Liver (tissue), 9 donors: Measurements from ENCODE around the gene C1QL4. TPM values are rescaled to one million over a fixed set of nuclear protein-coding genes. Genes with fewer than 3 reads are reported as not detected.

Experiments used
- DNase-seq: peaks from one replicate; pipeline ENCODE4 v3.0.0-alpha.2; 2017; ENCODE audit warnings: low spot score
- H3K27ac ChIP-seq, 2 donors: one replicate each; pipeline ENCODE4 v1.7.0; 2013; ENCODE audit warnings: inconsistent platforms in 2 of 2, low read length in 2 of 2, control low read depth in 1 of 2, low read depth in 1 of 2, mild to moderate bottlenecking in 1 of 2
- H3K27me3 ChIP-seq, 4 donors: one replicate each; pipeline versions ENCODE4 v1.6.1 to v1.7.0; 2013; ENCODE audit warnings: low read length in 3 of 4, inconsistent platforms in 1 of 4, mild to moderate bottlenecking in 1 of 4, moderate library complexity in 1 of 4; ENCODE audit not compliant: control insufficient read depth in 4 of 4, insufficient read depth in 4 of 4
- H3K36me3 ChIP-seq, 4 donors: one replicate each; pipeline versions ENCODE4 v1.6.1 to v1.7.0; 2013; ENCODE audit warnings: low read length in 3 of 4, mild to moderate bottlenecking in 3 of 4, low read depth in 1 of 4, moderate library complexity in 1 of 4; ENCODE audit not compliant: control insufficient read depth in 4 of 4, insufficient read depth in 3 of 4
- H3K4me1 ChIP-seq, 4 donors: one replicate each; pipeline versions ENCODE4 v1.6.1 to v1.7.0; 2013; ENCODE audit warnings: low read length in 3 of 4, mild to moderate bottlenecking in 3 of 4, moderate library complexity in 1 of 4; ENCODE audit not compliant: control insufficient read depth in 4 of 4, insufficient read depth in 4 of 4
- H3K4me3 ChIP-seq, 3 donors: one replicate each; pipeline versions ENCODE4 v1.6.1 to v1.7.0; 2013; ENCODE audit warnings: low read length in 3 of 3, control low read depth in 1 of 3, low read depth in 1 of 3, mild to moderate bottlenecking in 1 of 3
- H3K9ac ChIP-seq, 2 donors: one replicate each; pipeline ENCODE4 v1.7.0; 2013; ENCODE audit warnings: low read length in 2 of 2, mild to moderate bottlenecking in 2 of 2, moderate library complexity in 2 of 2, control low read depth in 1 of 2, low read depth in 1 of 2
- H3K9me3 ChIP-seq, 4 donors: one replicate each; pipeline versions ENCODE4 v1.6.1 to v1.7.0; 2013; ENCODE audit warnings: low read length in 3 of 4; ENCODE audit not compliant: control insufficient read depth in 4 of 4
- ATF3 ChIP-seq: IDR thresholded peaks from 2 replicates; pipeline ENCODE4 v1.6.1; 2016; ENCODE audit warnings: antibody characterized with exemption
- CTCF ChIP-seq: fragments of 150-350 bp; IDR thresholded peaks from 2 replicates; pipeline ENCODE4 v1.5.1; 2017; ENCODE audit warnings: improper control_type of control experiment, low read depth, low read length; ENCODE audit not compliant: missing input control
- EGR1 ChIP-seq, 2 donors: IDR thresholded peaks; 2 replicates each; pipeline ENCODE4 v1.6.1; 2016 to 2018; ENCODE audit warnings: antibody characterized with exemption in 2 of 2, low read depth in 2 of 2
- FOXA1 ChIP-seq: IDR thresholded peaks from 2 replicates; pipeline ENCODE4 v1.6.1; 2016; ENCODE audit warnings: antibody characterized with exemption
- FOXA2 ChIP-seq: IDR thresholded peaks from 2 replicates; pipeline ENCODE4 v1.6.1; 2016; ENCODE audit warnings: antibody characterized with exemption
- GABPA ChIP-seq, 2 donors: IDR thresholded peaks in 1 of 2; conservative IDR thresholded peaks in 1 of 2; 2 replicates each; pipeline ENCODE4 v1.6.1; 2016; ENCODE audit warnings: antibody characterized with exemption in 2 of 2, mild to moderate bottlenecking in 1 of 2, moderate library complexity in 1 of 2
- HNF4A ChIP-seq, 2 donors: conservative IDR thresholded peaks; 2 replicates each; pipeline ENCODE4 v1.6.1; 2016; ENCODE audit warnings: antibody characterized with exemption in 2 of 2, mild to moderate bottlenecking in 2 of 2
- HNF4G ChIP-seq: IDR thresholded peaks from 2 replicates; pipeline ENCODE4 v1.6.1; 2016; ENCODE audit warnings: antibody characterized with exemption
- JUND ChIP-seq, 2 donors: IDR thresholded peaks; 2 replicates each; pipeline ENCODE4 v1.6.1; 2016; ENCODE audit warnings: antibody characterized with exemption in 2 of 2
- NR2F2 ChIP-seq: IDR thresholded peaks from 2 replicates; pipeline ENCODE4 v1.6.1; 2016; ENCODE audit warnings: antibody characterized with exemption
- RAD21 ChIP-seq, 2 donors: IDR thresholded peaks; 2 replicates each; pipeline ENCODE4 v1.6.1; 2016; ENCODE audit warnings: antibody characterized with exemption in 2 of 2, mild to moderate bottlenecking in 2 of 2
- REST ChIP-seq: IDR thresholded peaks from 2 replicates; pipeline ENCODE4 v1.6.1; 2016; ENCODE audit warnings: antibody characterized with exemption, mild to moderate bottlenecking
- RXRA ChIP-seq, 2 donors: IDR thresholded peaks; 2 replicates each; pipeline ENCODE4 v1.6.1; 2017 to 2018; ENCODE audit warnings: antibody characterized with exemption in 2 of 2, mild to moderate bottlenecking in 1 of 2
- SP1 ChIP-seq: IDR thresholded peaks from 2 replicates; pipeline ENCODE4 v1.6.1; 2018; ENCODE audit warnings: antibody characterized with exemption, mild to moderate bottlenecking
- TAF1 ChIP-seq: conservative IDR thresholded peaks from 2 replicates; pipeline ENCODE4 v1.6.1; 2016; ENCODE audit warnings: antibody characterized with exemption, mild to moderate bottlenecking
- YY1 ChIP-seq: IDR thresholded peaks from 2 replicates; pipeline ENCODE4 v1.6.1; 2016; ENCODE audit warnings: antibody characterized with exemption, mild to moderate bottlenecking
- WGBS: extraction: QIAGEN DNeasy Blood & Tissue Kit; methylation state at CpG from one replicate; pipeline ENCODE4 v1.1.7; 2013; 5-methylcytosine and 5-hydroxymethylcytosine counted together
- polyA plus RNA-seq, 2 donors: library from polyadenylated mRNA; stranded (reverse) in 1 of 2; unstranded in 1 of 2; fragments of 200-250 nt in 1 of 2; fragments of >200 nt in 1 of 2; fragmentation: Nextera tagmentation in 1 of 2; extraction: Ambion mirVana in 1 of 2; gene quantifications; one replicate each; pipeline versions ENCODE4 v1.2.1 to v1.2.3, GENCODE V29; 2013 to 2015
- total RNA-seq, 2 donors: library from RNA; depleted of rRNA; stranded (reverse); fragments of >200 nt; gene quantifications; one replicate each; pipeline ENCODE4 v1.2.3, GENCODE V29; 2014
- TF ChIP-seq, protein P1 (sequence below): IDR thresholded peaks from 2 replicates; pipeline ENCODE4 v1.6.1; 2016; ENCODE audit warnings: antibody characterized with exemption
- TF ChIP-seq, protein P2 (sequence below): IDR thresholded peaks from 2 replicates; pipeline ENCODE4 v1.6.1; 2016; ENCODE audit warnings: antibody characterized with exemption
- donor health status: healthy.
- donor health status: healthy.
- donor health status: healthy.
- donor health status: healthy.
- donor health status: healthy.

Gene C1QL4
- total and polyA plus RNA-seq, 4 donors = not detected

DNA sequence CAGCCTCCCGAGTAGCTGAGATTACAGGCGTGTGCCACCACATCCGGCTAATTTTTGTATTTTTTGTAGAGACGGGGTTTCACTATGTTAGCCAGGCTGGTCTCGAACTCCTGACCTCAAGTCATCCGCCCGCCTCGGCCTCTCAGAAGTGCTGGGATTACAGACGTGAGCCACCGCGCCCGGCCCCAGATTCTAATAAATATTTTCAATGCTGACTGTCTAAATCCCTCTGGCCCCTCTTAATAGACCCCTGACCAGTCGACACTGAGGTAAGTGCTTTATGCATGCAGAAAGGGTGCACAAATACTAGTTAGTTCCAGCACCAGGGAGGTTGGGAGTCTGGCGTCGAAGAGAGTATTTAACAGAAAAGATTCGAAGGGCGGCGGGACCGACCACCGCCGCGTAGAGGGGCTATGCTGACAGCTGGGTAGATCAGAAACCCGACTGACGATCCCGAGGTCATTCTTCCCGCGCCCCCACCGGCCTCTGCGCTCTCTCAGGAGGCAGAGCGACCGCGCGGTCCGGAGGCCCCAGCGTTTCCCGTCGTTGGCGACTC is 29.2 kb upstream of the C1QL4 start:
- H3K9ac ChIP-seq = peak overlapping the region; percentile 86 to 89
- no peak for DNase-seq
- no peaks in the 10 kb centered on the region for H3K9me3 ChIP-seq
- peak overlapping the region; percentile 69 to 93 (median 85) for H3K4me3 ChIP-seq
- H3K4me1 ChIP-seq = peaks cover 2 to 15% (median 5%) of the 10 kb centered on the region in 4 donors
- TF ChIP-seq SP1 (no peak), HNF4A (conservative IDR thresholded peaks at IDR 0.05) (no peak), FOXA1 (no peak), NR2F2 (no peak), CTCF (no peak), TAF1 (no peak), YY1 (no peak), GABPA (IDR thresholded peaks at IDR 0.05 in 1 of 2, conservative IDR thresholded peaks at IDR 0.05 in 1 of 2) (no peak), EGR1 (IDR thresholded peaks at IDR 0.05; ENCODE audit: low read depth in 2 of 2) (no peak), RXRA (IDR thresholded peaks at IDR 0.05) (no peak), RAD21 (IDR thresholded peaks at IDR 0.05) (no peak), HNF4G (no peak), FOXA2 (no peak), ATF3 (no peak), REST (no peak), JUND (IDR thresholded peaks at IDR 0.05) (no peak)
- TF ChIP-seq, protein P1, sequence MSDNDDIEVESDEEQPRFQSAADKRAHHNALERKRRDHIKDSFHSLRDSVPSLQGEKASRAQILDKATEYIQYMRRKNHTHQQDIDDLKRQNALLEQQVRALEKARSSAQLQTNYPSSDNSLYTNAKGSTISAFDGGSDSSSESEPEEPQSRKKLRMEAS = no peak
- TF ChIP-seq, protein P2, sequence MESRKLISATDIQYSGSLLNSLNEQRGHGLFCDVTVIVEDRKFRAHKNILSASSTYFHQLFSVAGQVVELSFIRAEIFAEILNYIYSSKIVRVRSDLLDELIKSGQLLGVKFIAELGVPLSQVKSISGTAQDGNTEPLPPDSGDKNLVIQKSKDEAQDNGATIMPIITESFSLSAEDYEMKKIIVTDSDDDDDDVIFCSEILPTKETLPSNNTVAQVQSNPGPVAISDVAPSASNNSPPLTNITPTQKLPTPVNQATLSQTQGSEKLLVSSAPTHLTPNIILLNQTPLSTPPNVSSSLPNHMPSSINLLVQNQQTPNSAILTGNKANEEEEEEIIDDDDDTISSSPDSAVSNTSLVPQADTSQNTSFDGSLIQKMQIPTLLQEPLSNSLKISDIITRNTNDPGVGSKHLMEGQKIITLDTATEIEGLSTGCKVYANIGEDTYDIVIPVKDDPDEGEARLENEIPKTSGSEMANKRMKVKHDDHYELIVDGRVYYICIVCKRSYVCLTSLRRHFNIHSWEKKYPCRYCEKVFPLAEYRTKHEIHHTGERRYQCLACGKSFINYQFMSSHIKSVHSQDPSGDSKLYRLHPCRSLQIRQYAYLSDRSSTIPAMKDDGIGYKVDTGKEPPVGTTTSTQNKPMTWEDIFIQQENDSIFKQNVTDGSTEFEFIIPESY = no peak
- WGBS = 14% methylated on average over 38 of the region's 38 CpGs
- peak overlapping the region; percentile 89 to 93 for H3K27ac ChIP-seq
- H3K27me3 ChIP-seq = no peaks in the 10 kb centered on the region
- H3K36me3 ChIP-seq = no peaks in the 10 kb centered on the region
